Measurements from ENCODE around the gene CMSS1.

CMSS1 gene

GRCh38 chr3:99910752-99911290 is 93.2 kb downstream of the CMSS1 start:
- no peak for DNase-seq

- no peak for DNase-seq
These were observed 93.8 kb downstream of the CMSS1 start for GRCh38 chr3:99911433-99911832.

DNA sequence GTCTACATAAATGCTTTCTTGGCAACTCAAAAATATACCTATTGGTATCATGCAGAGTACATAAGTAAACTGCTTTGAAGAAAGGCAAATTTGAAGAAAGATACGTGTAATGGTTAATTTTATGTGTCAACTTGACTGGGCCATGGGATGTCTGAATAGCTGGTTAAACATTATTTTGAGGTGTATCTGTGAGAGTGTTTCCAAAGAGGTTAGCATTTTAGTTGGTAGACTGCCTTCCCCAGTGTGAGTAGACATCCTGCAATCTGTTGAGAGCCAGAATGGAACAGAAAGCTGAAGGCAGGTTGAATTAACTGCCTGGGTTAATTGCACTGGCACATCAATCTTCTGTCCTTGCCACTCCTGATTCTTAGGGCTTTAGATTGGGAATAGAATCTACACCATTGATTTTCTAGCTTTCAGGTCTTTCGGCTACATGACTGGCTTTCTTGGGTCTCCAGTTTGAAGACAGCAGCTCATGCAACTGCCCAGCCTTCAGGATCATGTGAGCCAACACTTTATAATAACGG is 98.3 kb downstream of the CMSS1 start:
- no peak for DNase-seq

- DNase-seq = no peak
These were observed 101.1 kb downstream of the CMSS1 start for GRCh38 chr3:99918715-99919114.

GRCh38 chr3:99919694-99920093 is 102.0 kb downstream of the CMSS1 start:
- no peak for DNase-seq

- DNase-seq = no peak
These were observed 103.1 kb downstream of the CMSS1 start for GRCh38 chr3:99920481-99921376.

- DNase-seq = no peak
These were observed 103.7 kb downstream of the CMSS1 start for GRCh38 chr3:99921377-99921695.

DNA sequence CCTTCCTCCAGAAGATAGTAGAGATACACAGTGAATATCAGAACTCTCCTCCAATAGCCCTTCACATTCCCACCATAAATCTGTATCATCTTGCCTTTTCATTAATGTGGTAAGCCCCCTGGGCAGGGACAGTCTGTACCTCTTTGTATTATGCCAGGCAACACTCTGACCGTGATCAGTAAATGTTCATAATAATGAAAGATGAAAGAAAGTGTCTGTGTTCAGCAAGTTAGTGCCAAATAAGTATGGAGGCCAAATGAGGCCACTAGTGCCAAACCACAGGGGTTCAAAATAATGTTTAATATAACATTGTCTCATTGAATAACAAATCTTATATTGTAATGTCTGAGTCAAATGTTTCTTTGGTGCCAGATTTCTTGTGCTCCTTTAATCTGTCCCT is 104.3 kb downstream of the CMSS1 start:
- DNase-seq = no peak

GRCh38 chr3:99923873-99924272 is 106.2 kb downstream of the CMSS1 start:
- no peak for DNase-seq

DNA sequence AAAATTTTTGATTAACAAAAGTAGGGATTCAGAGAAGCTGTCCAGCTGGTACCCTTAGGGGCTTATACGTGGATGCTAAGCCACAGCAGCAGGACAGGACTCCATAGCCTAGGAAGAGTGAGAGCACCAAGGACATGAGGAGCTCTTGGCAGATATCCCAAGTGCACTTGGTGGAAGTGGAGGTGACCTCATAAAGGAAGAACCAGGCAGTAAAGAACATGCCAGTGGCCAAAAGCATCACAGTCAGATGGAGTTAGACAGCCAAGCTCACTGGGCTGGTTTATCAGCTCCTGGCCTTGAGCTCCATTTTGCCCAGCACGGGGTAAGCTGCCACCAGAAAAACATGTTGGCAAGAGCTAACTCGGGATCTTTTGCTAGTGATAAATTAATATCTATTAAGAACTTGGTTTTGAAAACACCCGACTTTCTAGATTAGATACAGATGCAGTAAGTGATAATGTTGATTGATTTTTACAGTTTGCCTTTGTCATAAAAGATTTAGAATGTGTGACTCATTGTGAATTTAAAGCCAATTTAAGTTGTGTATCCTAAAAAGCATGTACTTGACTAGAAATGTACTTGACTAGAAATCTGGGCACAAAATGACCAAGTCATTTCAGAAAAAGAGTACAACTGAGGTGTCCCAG is 108.0 kb downstream of the CMSS1 start:
- no peak for DNase-seq

- no peak for DNase-seq
These were observed 110.2 kb downstream of the CMSS1 start for GRCh38 chr3:99927671-99928457.

- no peak for DNase-seq
These were observed 111.4 kb downstream of the CMSS1 start for GRCh38 chr3:99928771-99929744.

- no peak for DNase-seq
These were observed 112.1 kb downstream of the CMSS1 start for GRCh38 chr3:99929745-99930139.

- no peak for DNase-seq
These were observed 113.4 kb downstream of the CMSS1 start for GRCh38 chr3:99931059-99931458.

- no peak for DNase-seq
These were observed 116.5 kb downstream of the CMSS1 start for GRCh38 chr3:99933971-99934750.

GRCh38 chr3:99934975-99935797 is 117.5 kb downstream of the CMSS1 start:
- no peak for DNase-seq

DNA sequence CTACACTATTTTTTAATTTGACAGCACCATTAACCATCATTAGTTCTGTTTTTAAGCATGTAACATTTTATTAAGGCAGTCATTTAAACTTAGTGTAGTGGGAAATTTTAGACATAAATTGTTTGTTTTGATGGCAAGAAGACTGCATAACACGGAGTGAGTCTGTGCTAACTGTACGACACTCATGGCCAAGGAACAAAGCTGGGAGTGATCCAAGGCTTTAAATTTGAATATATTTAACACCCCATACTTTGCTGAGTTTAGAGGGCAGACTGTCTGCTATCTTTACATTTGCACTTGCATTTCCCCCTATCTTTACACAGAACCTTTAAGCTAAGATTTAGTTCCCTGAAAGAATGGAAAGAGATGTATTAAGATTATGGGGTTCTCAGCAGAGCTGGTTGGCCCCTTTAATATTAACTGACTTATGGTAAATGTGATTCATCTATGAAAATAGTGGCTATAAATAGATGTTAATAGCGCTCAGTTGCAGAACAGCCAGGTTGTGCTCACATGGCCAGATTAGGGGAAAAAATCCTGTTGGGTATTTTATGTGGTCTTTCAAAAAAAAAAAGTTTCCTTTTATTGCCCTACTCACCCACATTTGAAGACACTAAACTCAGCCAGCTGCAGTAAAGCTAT is 120.7 kb downstream of the CMSS1 start:
- DNase-seq = no peak

DNA sequence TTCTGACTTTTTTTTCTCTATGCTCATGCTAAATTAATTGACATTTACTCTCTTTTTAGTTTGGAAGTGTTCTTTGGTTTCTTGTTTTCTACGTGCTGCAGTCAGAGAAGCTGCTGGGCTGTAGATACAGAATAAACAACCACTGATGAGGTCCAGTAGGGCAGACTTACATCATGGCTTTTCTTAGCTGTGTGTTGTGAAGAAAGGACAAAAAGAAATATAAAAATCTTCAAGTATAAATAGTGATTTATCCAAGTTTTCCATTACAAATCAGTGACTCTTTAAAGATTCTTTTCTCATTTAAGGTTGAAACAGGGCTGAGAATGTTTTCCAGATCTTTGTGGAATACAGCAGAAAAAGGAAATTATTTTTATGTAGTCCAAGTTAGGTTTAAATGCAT is 122.2 kb downstream of the CMSS1 start:
- no peak for DNase-seq

GRCh38 chr3:99940350-99940749 is 122.7 kb downstream of the CMSS1 start:
- DNase-seq = no peak

- DNase-seq = no peak
These were observed 123.5 kb downstream of the CMSS1 start for GRCh38 chr3:99941211-99941610.

All from activated T-cell treated with anti-CD3 and anti-CD28 coated beads, Interleukin-2, amount 50 U/mL, for 1 hour (primary cell).